DND-41 (cell line): Measurements from ENCODE around the gene NUPR1.

Source experiments
- EZH2 ChIP-seq: IDR thresholded peaks from 3 replicates; pipeline ENCODE4 v1.6.1; 2012; ENCODE audit warnings: borderline replicate concordance, low read depth, mild to moderate bottlenecking, moderate library complexity, low read length, inconsistent platforms; ENCODE audit not compliant: severe bottlenecking
- TF ChIP-seq, protein P1 (sequence below): IDR thresholded peaks from 2 replicates; pipeline ENCODE4 v1.5.1; 2012; ENCODE audit warnings: borderline replicate concordance, low read length, moderate library complexity, mild to moderate bottlenecking; ENCODE audit not compliant: poor library complexity, severe bottlenecking; ENCODE audit errors: extremely low read depth

DNA sequence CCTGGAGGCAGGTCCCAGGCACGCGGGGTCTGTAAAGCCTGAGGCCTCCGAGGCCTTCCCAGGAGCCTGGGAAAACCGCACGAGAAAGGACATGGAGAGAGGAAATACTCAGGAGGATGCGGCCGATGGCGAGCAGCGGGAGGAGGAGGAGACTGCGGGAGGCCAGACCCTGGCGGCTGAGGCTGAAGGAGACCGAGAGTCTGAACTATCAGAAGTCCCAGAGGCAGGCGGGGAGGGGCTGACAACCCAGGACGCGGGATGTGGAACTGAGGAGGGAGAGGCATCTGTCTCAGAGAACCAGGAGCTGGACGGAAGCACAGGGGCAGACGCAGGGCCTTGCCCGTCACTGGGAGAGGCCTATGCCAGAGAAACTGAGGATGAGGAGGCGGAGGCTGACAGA lies 41.9 kb downstream of the NUPR1 start:
- TF ChIP-seq, protein P1, sequence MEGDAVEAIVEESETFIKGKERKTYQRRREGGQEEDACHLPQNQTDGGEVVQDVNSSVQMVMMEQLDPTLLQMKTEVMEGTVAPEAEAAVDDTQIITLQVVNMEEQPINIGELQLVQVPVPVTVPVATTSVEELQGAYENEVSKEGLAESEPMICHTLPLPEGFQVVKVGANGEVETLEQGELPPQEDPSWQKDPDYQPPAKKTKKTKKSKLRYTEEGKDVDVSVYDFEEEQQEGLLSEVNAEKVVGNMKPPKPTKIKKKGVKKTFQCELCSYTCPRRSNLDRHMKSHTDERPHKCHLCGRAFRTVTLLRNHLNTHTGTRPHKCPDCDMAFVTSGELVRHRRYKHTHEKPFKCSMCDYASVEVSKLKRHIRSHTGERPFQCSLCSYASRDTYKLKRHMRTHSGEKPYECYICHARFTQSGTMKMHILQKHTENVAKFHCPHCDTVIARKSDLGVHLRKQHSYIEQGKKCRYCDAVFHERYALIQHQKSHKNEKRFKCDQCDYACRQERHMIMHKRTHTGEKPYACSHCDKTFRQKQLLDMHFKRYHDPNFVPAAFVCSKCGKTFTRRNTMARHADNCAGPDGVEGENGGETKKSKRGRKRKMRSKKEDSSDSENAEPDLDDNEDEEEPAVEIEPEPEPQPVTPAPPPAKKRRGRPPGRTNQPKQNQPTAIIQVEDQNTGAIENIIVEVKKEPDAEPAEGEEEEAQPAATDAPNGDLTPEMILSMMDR, result no peak
- TF ChIP-seq EZH2, result no peak
